GM12878 (cell line): Measurements from ENCODE around the gene RASGRF1. TPM values are rescaled to one million over a fixed set of nuclear protein-coding genes. Genes with fewer than 3 reads are reported as not detected.

ENCODE experiments used
- ATAC-seq: fragments of 200-7000 bp; cut with Tn5 transposase; 3 replicates; pipeline ENCODE4 v1.9.1; 2020; ENCODE audit warnings: mild to moderate bottlenecking, moderate library complexity
- BruUV-seq: library from RNA; stranded (reverse); fragments of 400-500 nt; replicated peaks from 2 replicates; lab custom pipeline; 2021; lab: Mats Ljungman, UMichigan
- CTCF ChIA-PET: fragments of 300-600 bp; sonication (Branson Sonifier 250); formaldehyde crosslinking; extraction: SDS; loops from one replicate; lab custom pipeline; 2021; ENCODE audit warnings: inconsistent platforms; lab: Yijun Ruan, JAX
- POLR2A ChIA-PET: fragments of 350-600 bp; formaldehyde crosslinking; extraction: SDS; loops from one replicate; lab custom pipeline; 2021; ENCODE audit warnings: inconsistent platforms; lab: Charles Lee
- RAD21 ChIA-PET: fragments of 300-600 bp; sonication (Branson Sonifier 250); formaldehyde crosslinking; loops from one replicate; lab custom pipeline; 2023; ENCODE audit warnings: antibody characterized with exemption; ENCODE audit not compliant: unreplicated experiment; lab: Charles Lee
- SMC1A ChIA-PET: fragments of 300-600 bp; sonication (Branson Sonifier 250); formaldehyde crosslinking; loops from one replicate; lab custom pipeline; 2023; ENCODE audit not compliant: unreplicated experiment, uncharacterized antibody; lab: Charles Lee
- DNase-seq: peaks from one replicate; pipeline ENCODE4 v3.0.0-alpha.2; 2011; ENCODE audit warnings: low read depth, low spot score
- FAIRE-seq: peaks from 3 replicates; lab custom pipeline; 2011; peaks lifted over from hg19 to GRCh38; lab: Jason Lieb, UNC
- H2AFZ ChIP-seq: 2 replicates; pipeline ENCODE4 v1.6.0; 2011; ENCODE audit warnings: low read depth, low read length, control low read depth; ENCODE audit not compliant: control insufficient read depth
- H3K27ac ChIP-seq: 2 replicates; pipeline ENCODE4 v1.5.1; 2011; ENCODE audit warnings: control low read depth; ENCODE audit not compliant: control insufficient read depth, insufficient read depth
- H3K27me3 ChIP-seq, 2 experiments: replicated peaks in 1 of 2; 2 replicates each; pipeline versions ENCODE4 v1.6.0 to v1.6.1; 2011; ENCODE audit warnings: low read length in 1 of 2; ENCODE audit not compliant: control insufficient read depth in 2 of 2, insufficient read depth in 2 of 2
- H3K36me3 ChIP-seq, 2 experiments: 2 replicates each; pipeline ENCODE4 v1.5.1; 2011; ENCODE audit warnings: low read length in 1 of 2; ENCODE audit not compliant: control insufficient read depth in 2 of 2, insufficient read depth in 2 of 2
- H3K4me1 ChIP-seq: 2 replicates; pipeline ENCODE4 v1.6.1; 2011; ENCODE audit warnings: mild to moderate bottlenecking, low read length, moderate library complexity, mixed read lengths; ENCODE audit not compliant: control insufficient read depth, insufficient read depth
- H3K4me2 ChIP-seq: 2 replicates; pipeline ENCODE4 v1.6.0; 2011; ENCODE audit warnings: control low read depth; ENCODE audit not compliant: control insufficient read depth, insufficient read depth
- H3K4me3 ChIP-seq: fragments of 200-600 bp; sonication (generic); 2 replicates; pipeline ENCODE4 v1.5.1; 2016
- H3K79me2 ChIP-seq: 2 replicates; pipeline ENCODE4 v1.6.0; 2011; ENCODE audit warnings: low read length; ENCODE audit not compliant: control insufficient read depth, insufficient read depth
- H3K9ac ChIP-seq: 2 replicates; pipeline ENCODE4 v1.8.0; 2011; ENCODE audit warnings: low read length, control low read depth, mixed read lengths; ENCODE audit not compliant: control insufficient read depth, insufficient read depth
- H3K9me3 ChIP-seq: replicated peaks from 3 replicates; pipeline ENCODE4 v1.5.1; 2011; ENCODE audit warnings: mild to moderate bottlenecking, low read length; ENCODE audit not compliant: control insufficient read depth, insufficient read depth
- H4K20me1 ChIP-seq: 2 replicates; pipeline ENCODE4 v1.6.0; 2011; ENCODE audit not compliant: control insufficient read depth, insufficient read depth
- ATF3 ChIP-seq: IDR thresholded peaks from 2 replicates; pipeline ENCODE4 v1.6.1; 2011; ENCODE audit warnings: low read depth, mild to moderate bottlenecking, low read length, moderate library complexity, borderline replicate concordance; ENCODE audit errors: extremely low read depth
- BCL11A ChIP-seq: IDR thresholded peaks from 2 replicates; pipeline ENCODE4 v1.6.1; 2011; ENCODE audit warnings: low read depth, low read length
- CEBPZ ChIP-seq: fragments of 150-350 bp; IDR thresholded peaks from 2 replicates; pipeline ENCODE4 v1.6.1; 2016; ENCODE audit warnings: low read depth, low read length
- GABPA ChIP-seq: IDR thresholded peaks from 2 replicates; pipeline ENCODE4 v1.6.1; 2014; ENCODE audit warnings: antibody characterized with exemption, low read depth, mild to moderate bottlenecking, inconsistent platforms
- GATAD2B ChIP-seq: fragments of 450-650 bp; conservative IDR thresholded peaks from 2 replicates; pipeline ENCODE4 v1.6.1; 2017; ENCODE audit warnings: low read depth, mild to moderate bottlenecking, moderate library complexity
- NFYA ChIP-seq: IDR thresholded peaks from 2 replicates; pipeline ENCODE4 v1.6.1; 2011; ENCODE audit warnings: low read depth, mild to moderate bottlenecking, low read length, improper control_type of control experiment, borderline replicate concordance
- RELA ChIP-seq: fragments of 450-650 bp; IDR thresholded peaks from 2 replicates; pipeline ENCODE4 v1.8.0; 2014; ENCODE audit warnings: borderline replicate concordance; ENCODE audit not compliant: partially characterized antibody
- SIN3A ChIP-seq: IDR thresholded peaks from 2 replicates; pipeline ENCODE4 v1.6.1; 2012; ENCODE audit warnings: low read depth, low read length, improper control_type of control experiment
- SREBF1 ChIP-seq: IDR thresholded peaks from 2 replicates; pipeline ENCODE4 v1.6.1; 2012; ENCODE audit warnings: mild to moderate bottlenecking, low read length
- TAF1 ChIP-seq: IDR thresholded peaks from 2 replicates; pipeline ENCODE4 v1.6.1; 2011; ENCODE audit warnings: mild to moderate bottlenecking, low read depth, low read length, borderline replicate concordance
- ZBED1 ChIP-seq: IDR thresholded peaks from 2 replicates; pipeline ENCODE4 v1.6.1; 2016; ENCODE audit warnings: borderline replicate concordance
- ZNF622 ChIP-seq: fragments of 450-650 bp; IDR thresholded peaks from 2 replicates; pipeline ENCODE4 v1.6.1; 2017; ENCODE audit warnings: mild to moderate bottlenecking, inconsistent platforms
- ZNF687 ChIP-seq: fragments of 450-650 bp; IDR thresholded peaks from 2 replicates; pipeline ENCODE4 v1.6.1; 2017; ENCODE audit warnings: mild to moderate bottlenecking, moderate library complexity
- WGBS: methylation state at CpG from one replicate; pipeline ENCODE4 v1.1.6; 2016; ENCODE audit warnings: low lambda C conversion rate; ENCODE audit not compliant: insufficient replicate concordance, insufficient coverage; ENCODE audit errors: missing lambda C conversion rate; 5-methylcytosine and 5-hydroxymethylcytosine counted together
- in situ Hi-C: fragments of 300-500 bp; cut with MboI; formaldehyde crosslinking; loops from 9 replicates; pipeline ENCODE4 v1.14.3; 2018; ENCODE audit warnings: mixed read lengths
- intact Hi-C: fragments of 100-400 bp; cut with micrococcal nuclease; formaldehyde crosslinking; loops from one replicate; pipeline ENCODE4 v1.14.2; 2022; ENCODE audit not compliant: unreplicated experiment
- polyA plus RNA-seq, 11 experiments: library from polyadenylated mRNA; depleted of rRNA in 4 of 11; unstranded in 6 of 11; stranded (reverse) in 5 of 11; fragments of >200 nt; fragmentation: Nextera tagmentation in 4 of 11; fragmentation: Illumina TruSeq in 1 of 11; extraction: Ambion mirVana in 4 of 11; extraction: Trizol in 1 of 11; gene quantifications; 1 replicate in 1 of 11; 2 replicates in 10 of 11; pipeline versions ENCODE4 v1.2.1 to v1.2.3, GENCODE V29; 2011 to 2016; ENCODE audit warnings: inconsistent platforms in 2 of 11, missing spikeins in 2 of 11, low read depth in 1 of 11
- total RNA-seq, 4 experiments: library from RNA; depleted of rRNA in 3 of 4; stranded (reverse); fragments of >200 nt in 3 of 4; fragmentation: Illumina TruSeq in 1 of 4; extraction: Trizol in 1 of 4; gene quantifications; 2 replicates each; pipeline versions ENCODE4 v1.2.1 to v1.2.3, GENCODE V29; 2013 to 2021

Gene RASGRF1
- total and polyA plus RNA-seq, 10 of the 15 experiments (the other 5 are each of a cell fraction or from before 2014, with no cell fraction given): 0.20 to 1.9 (median 0.86) TPM

GRCh38 chr15:78990278-78990677 is 100.3 kb downstream of the RASGRF1 start:
- ChIA-PET SMC1A (interaction anchor here (3.2 kb wide), 1 partner anchor 11 kb away, joined by 17 read pairs; no protein-coding TSS in a partner anchor), POLR2A (interaction anchor here (0.5 kb wide), 1 partner anchor 132 kb away, joined by 3 read pairs; no protein-coding TSS in a partner anchor), CTCF (interaction anchor here (4.0 kb wide), 2 partner anchors 14 to 16 kb away, joined by 19 to 30 read pairs; no protein-coding TSS in a partner anchor)

More at GRCh38 chr15:78990278-78990677, 100.3 kb downstream of the RASGRF1 start:
- Histone ChIP-seq H3K27ac (no peak overlapping the region), H3K9me3 (no peaks in the 10 kb centered on the region), H3K27me3 (no peaks in the 10 kb centered on the region), H3K4me1 (peaks cover 26% of the 10 kb centered on the region), H3K9ac (no peak overlapping the region), H3K4me2 (no peak overlapping the region), H4K20me1 (no peaks in the 10 kb centered on the region), H3K36me3 (no peaks in the 10 kb centered on the region)
- no peak for ATAC-seq
- 35% methylated on average over 1 of the region's 1 CpG for WGBS
- no TSS peak for BruUV-seq
- in situ Hi-C loops: loop anchor here (25.0 kb wide), 1 partner anchor 828 kb away; no protein-coding TSS in a partner anchor
- no peak for DNase-seq
- TF ChIP-seq RELA (no peak), NFYA (no peak), ATF3 (no peak), ZNF687 (no peak), ZBED1 (no peak), GATAD2B (no peak), CEBPZ (no peak), GABPA (no peak), SIN3A (no peak), SREBF1 (no peak), ZNF622 (no peak), BCL11A (no peak), TAF1 (no peak)
- TF ChIP-seq, all 136 proteins: peak for 0
- intact Hi-C loops: no loop called here
- Histone ChIP-seq H2AFZ (no peak overlapping the region), H3K79me2 (no peaks in the 10 kb centered on the region), H3K4me3 (no peak overlapping the region)
- RAD21 ChIA-PET: interaction anchor here (1.0 kb wide), 1 partner anchor 11 kb away, joined by 3 read pairs; no protein-coding TSS in a partner anchor
- FAIRE-seq: no peak
